ENCODE measurements around the gene MUC2. TPM values are rescaled to one million over a fixed set of nuclear protein-coding genes. Genes with fewer than 3 reads are reported as not detected.

Gene MUC2
- total and polyA plus RNA-seq, 9 of the 15 experiments (the other 6 are each of a cell fraction or from before 2014, with no cell fraction given), result under 0.01 to 0.18 TPM; not detected in 7

DNA sequence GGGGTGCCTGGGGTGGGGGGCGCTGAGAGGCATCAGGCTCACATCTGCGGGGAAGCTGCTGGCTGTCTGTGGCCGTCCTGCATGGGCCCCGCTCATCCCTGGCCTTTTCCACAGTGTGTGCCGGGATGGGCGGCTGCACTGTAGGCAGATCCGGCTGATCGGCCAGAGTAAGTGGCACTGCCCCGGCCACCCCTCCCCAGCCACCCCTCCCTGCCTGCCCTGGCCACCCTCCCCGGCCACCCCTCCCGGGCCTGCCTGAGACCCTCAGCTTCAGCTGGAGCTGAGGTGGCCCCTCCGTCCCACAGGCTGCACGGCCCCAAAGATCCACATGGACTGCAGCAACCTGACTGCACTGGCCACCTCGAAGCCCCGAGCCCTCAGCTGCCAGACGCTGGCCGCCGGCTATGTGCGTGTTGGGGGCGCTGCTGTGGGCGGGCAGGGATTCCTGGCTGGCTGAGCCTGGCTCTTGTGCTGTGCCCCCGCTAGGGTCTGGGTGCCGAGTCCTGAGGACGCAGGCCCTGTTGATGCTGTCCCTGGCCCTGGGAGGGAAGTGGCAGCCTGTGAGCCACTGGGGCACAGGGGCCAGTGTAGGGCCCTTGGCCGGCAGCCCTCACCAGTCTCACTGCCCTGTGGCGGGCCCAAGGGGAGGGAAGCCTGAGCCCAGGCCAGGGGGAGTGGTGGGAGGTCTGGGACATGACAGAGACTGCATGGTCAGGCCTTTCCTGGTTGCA, 10.9 kb downstream of the MUC2 start:
- FAIRE-seq (no peak), DNase-seq (ENCODE audit: extremely low read depth in 1 of 4, low spot score in 3 of 4) (no peak), ATAC-seq (no peak)
- no peak overlapping the region for H3K4me2 ChIP-seq (ENCODE audit: insufficient read depth, low read length)
- no peaks in the 10 kb centered on the region for H3K9me1 ChIP-seq (ENCODE audit: control insufficient read depth, insufficient read depth, low read length)
- H3K4me3 ChIP-seq, result no peak overlapping the region
- H2AFZ ChIP-seq (ENCODE audit: low read depth, low read length), result no peak overlapping the region
- no peak for TF ChIP-seq ATF1 (CRISPR knock-in tag; IDR thresholded peaks at IDR 0.05)
- TF ChIP-seq ATF1 (tag; IDR thresholded peaks at IDR 0.05), result no peak
- TF ChIP-seq, protein P1, sequence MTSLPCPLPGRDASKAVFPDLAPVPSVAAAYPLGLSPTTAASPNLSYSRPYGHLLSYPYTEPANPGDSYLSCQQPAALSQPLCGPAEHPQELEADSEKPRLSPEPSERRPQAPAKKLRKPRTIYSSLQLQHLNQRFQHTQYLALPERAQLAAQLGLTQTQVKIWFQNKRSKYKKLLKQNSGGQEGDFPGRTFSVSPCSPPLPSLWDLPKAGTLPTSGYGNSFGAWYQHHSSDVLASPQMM (CRISPR knock-in tag; IDR thresholded peaks at IDR 0.05), result no peak
- TF ChIP-seq, protein P2, sequence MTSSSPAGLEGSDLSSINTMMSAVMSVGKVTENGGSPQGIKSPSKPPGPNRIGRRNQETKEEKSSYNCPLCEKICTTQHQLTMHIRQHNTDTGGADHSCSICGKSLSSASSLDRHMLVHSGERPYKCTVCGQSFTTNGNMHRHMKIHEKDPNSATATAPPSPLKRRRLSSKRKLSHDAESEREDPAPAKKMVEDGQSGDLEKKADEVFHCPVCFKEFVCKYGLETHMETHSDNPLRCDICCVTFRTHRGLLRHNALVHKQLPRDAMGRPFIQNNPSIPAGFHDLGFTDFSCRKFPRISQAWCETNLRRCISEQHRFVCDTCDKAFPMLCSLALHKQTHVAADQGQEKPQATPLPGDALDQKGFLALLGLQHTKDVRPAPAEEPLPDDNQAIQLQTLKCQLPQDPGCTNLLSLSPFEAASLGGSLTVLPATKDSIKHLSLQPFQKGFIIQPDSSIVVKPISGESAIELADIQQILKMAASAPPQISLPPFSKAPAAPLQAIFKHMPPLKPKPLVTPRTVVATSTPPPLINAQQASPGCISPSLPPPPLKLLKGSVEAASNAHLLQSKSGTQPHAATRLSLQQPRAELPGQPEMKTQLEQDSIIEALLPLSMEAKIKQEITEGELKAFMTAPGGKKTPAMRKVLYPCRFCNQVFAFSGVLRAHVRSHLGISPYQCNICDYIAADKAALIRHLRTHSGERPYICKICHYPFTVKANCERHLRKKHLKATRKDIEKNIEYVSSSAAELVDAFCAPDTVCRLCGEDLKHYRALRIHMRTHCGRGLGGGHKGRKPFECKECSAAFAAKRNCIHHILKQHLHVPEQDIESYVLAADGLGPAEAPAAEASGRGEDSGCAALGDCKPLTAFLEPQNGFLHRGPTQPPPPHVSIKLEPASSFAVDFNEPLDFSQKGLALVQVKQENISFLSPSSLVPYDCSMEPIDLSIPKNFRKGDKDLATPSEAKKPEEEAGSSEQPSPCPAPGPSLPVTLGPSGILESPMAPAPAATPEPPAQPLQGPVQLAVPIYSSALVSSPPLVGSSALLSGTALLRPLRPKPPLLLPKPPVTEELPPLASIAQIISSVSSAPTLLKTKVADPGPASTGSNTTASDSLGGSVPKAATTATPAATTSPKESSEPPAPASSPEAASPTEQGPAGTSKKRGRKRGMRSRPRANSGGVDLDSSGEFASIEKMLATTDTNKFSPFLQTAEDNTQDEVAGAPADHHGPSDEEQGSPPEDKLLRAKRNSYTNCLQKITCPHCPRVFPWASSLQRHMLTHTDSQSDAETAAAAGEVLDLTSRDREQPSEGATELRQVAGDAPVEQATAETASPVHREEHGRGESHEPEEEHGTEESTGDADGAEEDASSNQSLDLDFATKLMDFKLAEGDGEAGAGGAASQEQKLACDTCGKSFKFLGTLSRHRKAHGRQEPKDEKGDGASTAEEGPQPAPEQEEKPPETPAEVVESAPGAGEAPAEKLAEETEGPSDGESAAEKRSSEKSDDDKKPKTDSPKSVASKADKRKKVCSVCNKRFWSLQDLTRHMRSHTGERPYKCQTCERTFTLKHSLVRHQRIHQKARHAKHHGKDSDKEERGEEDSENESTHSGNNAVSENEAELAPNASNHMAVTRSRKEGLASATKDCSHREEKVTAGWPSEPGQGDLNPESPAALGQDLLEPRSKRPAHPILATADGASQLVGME (CRISPR knock-in tag; IDR thresholded peaks at IDR 0.05), result no peak
- no peak for TF ChIP-seq SP2 (IDR thresholded peaks at IDR 0.05; ENCODE audit: extremely low read depth, low read depth, low read length, poor library complexity, severe bottlenecking)
- no peak for TF ChIP-seq ZNF445 (CRISPR knock-in tag; IDR thresholded peaks at IDR 0.05; ENCODE audit: low read depth)
- no TSS peak for BruUV-seq (replicated peaks)
- H3K36me3 ChIP-seq (ENCODE audit: control insufficient read depth, insufficient read depth, low read length), result no peaks in the 10 kb centered on the region
- H3K27ac ChIP-seq (ENCODE audit: extremely low read depth, low read depth, low read length), result no peak overlapping the region
- H3K4me1 ChIP-seq (replicated peaks in 1 of 2; ENCODE audit: control insufficient read depth in 2 of 2, insufficient read depth in 2 of 2, low read length in 2 of 2), result peaks cover 0 to 40% of the 10 kb centered on the region in 2 experiments; a peak in 2 of 5 replicates
- ChIA-PET POLR2A (no interaction called here), CTCF (ENCODE audit: low intra/inter-chr PET ratio) (no interaction called here)
- intact Hi-C loops (cut with micrococcal nuclease), result no loop called here
- no peak overlapping the region for H3K9ac ChIP-seq (ENCODE audit: insufficient read depth in 1 of 2, low read depth in 2 of 2, low read length in 2 of 2)
- no peaks in the 10 kb centered on the region for H3K79me2 ChIP-seq (ENCODE audit: control insufficient read depth, insufficient read depth, low read length)
- no peaks in the 10 kb centered on the region for H3K9me3 ChIP-seq (replicated peaks; ENCODE audit: control insufficient read depth, insufficient read depth, low read depth, low read length)
- in situ Hi-C loops (cut with MboI), result no loop called here
- H4K20me1 ChIP-seq (replicated peaks; ENCODE audit: control insufficient read depth, insufficient read depth, low read length), result no peaks in the 10 kb centered on the region
- H3K27me3 ChIP-seq (ENCODE audit: control insufficient read depth in 2 of 2, insufficient read depth in 2 of 2, low read length in 2 of 2), result peaks cover 8 to 43% of the 10 kb centered on the region in 2 experiments; a peak in 4 of 5 replicates
- 3% methylated on average over 18 of the region's 26 CpGs for WGBS (ENCODE audit: insufficient coverage, low coverage, missing lambda C conversion rate)
